Stimulated activated CD4-positive, alpha-beta T cell treated with anti-CD3 and anti-CD28 coated beads, TNF-alpha, amount 100 ng/mL, for 48 hours (primary cell): ENCODE data around the gene SDHD.

Experiments used
- DNase-seq, 3 donors: peaks; one replicate each; pipeline ENCODE4 v3.0.0-alpha.2; 2020; ENCODE audit warnings: low read depth in 3 of 3

The SDHD gene

DNA sequence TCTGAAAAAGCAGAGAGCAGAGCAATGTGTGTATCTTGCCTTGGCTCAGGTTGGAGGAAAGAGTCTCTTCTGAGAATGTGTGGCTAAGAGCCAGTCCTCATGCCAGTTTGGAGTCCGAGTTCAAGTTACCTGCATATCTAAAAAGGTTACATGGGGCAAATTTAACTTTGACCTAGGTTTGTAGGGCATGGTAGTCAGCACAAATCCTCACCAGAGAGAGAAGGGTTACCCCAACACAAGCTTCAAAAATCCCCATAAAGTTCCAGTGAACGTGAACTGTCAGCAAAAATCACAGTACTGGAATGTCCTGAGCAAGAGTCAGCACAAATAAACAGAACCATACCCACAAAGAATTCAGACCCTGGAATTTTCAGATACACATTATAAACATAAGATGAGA is 13.8 kb downstream of the SDHD start:
- no peak for DNase-seq

GRCh38 chr11:112103446-112103845 is 16.8 kb downstream of the SDHD start:
- no peak for DNase-seq

GRCh38 chr11:112106070-112106469 is 19.4 kb downstream of the SDHD start:
- DNase-seq = no peak

- no peak for DNase-seq
These were observed 27.1 kb downstream of the SDHD start for GRCh38 chr11:112113539-112114457.

DNA sequence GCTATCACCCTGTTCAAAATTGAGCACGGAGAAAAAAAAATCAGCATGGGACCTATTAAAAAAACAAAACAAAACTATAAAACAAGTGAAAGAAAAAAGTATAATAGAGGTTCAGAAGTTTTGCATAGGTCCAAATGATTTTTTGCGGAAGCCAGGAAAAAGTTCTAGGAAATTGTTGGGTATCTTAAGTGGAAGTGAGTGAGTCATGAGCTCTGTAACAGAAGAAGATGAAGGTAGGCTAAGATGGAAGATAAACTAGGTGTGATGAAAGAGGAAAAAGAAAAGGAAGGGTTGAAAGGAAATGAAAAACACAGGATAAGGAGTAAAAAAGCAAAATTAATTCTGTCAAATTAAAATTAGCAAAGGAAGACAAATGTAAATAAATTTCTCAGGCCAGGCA is 27.8 kb downstream of the SDHD start:
- DNase-seq = no peak

DNA sequence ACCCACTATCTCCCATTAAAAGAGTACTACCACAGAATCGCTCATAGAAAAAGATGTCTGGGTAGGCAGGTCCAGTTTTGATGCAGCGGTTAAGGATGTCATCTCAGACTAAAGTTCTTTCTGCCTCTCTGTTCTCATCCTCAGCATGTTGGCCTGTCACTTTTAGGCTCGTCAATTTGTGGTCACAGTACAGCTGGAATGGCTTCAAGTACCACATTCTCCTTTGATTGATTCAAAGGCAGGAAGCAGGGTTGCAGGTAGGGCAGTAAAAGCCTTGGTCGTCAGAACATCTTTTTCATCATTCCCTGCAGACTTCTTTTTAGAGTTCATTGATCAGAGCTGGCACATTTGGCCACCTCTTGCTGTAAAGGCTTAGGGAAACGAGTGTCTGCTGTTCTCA is 28.7 kb downstream of the SDHD start:
- no peak for DNase-seq

DNA sequence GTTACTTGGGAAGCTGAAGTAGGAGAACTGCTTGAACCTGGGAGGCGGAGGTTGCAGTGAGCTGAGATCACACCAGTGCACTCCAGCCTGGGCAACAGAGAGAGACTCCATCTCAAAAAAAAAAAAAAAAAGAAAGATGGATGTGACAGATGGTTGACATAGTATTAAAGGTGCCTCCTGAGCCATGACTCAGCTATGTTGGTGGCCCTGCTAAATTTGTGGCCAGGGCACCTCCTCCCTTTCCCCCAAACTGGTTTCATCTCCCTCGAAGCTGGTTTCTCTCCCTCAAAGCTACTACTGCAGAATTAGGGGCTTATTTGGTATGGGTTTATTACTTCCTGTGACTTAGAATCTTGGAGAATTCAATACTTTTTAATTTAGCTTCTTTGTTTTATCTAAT is 31.5 kb downstream of the SDHD start:
- DNase-seq = no peak

- no peak for DNase-seq
These were observed 35.4 kb downstream of the SDHD start for GRCh38 chr11:112121981-112122615.

DNA sequence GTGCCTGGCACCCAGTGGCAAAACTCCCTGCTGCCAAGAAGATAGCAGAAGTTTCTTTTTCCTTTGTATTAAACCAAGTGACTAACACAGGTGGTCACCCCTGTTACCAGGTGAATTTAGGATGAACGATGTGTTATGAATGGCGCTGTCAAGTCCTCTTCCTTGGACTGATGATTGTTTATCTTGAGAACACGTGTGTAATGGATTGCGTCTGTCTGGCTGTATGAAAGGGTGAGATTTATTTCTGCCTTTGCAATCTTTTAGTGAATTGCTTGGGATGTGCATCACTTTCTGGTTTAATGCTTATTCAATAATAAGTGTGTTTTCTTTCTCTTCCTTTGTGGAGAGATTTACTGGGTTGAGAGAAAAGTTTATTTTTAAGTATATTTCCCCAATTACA is 36.5 kb downstream of the SDHD start:
- DNase-seq = no peak

DNA sequence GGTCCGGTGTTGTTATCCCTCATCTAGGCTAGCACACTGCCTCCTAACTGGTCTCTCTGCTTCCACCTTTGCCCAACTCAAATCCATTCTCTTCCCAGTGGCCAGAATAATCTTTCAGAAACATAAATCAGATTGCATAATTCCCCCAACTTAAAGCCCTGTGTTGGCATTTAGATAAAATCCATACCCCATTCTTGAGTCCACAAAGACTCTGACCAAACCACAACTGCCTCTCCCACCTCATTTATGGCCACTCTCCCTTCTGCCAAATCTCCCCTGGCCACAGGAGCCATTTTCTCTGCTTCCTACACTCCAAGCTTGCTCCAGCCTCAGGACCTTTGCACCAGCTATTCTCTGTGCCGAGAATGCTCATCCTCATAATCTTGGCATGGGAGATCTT is 40.4 kb downstream of the SDHD start:
- DNase-seq = no peak

GRCh38 chr11:112128483-112129121 is 41.9 kb downstream of the SDHD start:
- no peak for DNase-seq

DNA sequence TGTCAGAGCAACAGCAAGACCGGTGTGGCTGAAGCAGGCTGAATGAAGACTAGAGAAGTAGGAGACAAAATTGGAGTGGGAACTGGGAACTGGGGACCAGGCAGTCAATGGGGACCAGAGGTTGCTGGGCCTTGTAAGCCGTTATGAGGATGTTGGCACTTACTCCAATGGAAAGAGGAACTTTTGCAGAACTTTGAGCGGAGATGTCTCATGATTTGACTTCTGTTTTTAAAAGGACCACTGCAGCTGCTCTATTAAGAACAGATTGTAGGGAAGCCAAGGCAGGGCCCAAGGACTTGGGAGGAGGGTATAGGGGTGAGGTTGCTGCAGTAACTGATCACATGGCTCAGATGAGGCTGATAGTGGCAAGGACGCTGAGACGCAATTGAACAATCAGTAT is 43.0 kb downstream of the SDHD start:
- no peak for DNase-seq

- no peak for DNase-seq
These were observed 46.1 kb downstream of the SDHD start for GRCh38 chr11:112132737-112133136.

DNA sequence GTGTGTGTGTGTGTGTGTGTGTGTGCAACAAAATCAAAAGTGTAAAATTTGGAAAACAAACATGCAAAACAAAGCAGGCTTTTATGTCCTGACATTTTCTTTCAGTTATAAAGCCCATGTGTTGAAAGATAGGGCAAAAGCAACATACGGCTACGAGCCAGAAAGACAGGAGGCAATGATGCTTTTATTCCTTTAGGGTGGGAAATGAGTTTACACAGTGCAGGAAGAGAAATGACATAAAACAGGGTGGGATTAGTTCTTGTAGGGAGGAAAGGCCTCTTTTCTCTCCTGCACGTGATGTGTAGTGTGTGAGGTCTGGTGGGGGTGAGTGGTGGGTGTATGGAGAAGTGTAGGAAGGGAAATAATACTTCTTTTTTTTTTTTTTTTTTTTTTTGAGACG is 47.8 kb downstream of the SDHD start:
- no peak for DNase-seq

DNA sequence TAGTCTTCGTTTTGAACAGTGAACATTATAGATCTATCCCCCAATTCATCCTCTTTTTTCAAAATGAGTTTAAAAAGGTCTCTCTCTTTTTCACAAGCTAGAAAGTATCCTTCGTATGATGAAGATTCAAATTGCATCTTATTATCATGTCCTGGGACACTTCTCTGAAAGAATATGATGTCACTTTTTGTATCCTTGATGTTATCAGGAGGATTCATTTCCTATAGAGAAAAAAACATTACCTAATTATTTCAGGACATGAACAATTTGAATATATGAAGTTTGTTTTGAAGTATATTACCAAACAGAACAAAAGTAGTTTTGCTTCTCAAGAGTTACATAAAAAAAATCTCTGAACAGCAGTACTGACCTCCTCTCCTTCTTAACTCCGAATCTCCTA is 56.9 kb downstream of the SDHD start:
- no peak for DNase-seq
